GM06990 (cell line): ENCODE data around the gene MTG1.

Experiments used
- DNase-seq: peaks from one replicate; pipeline ENCODE4 v3.0.0-alpha.2; 2011; ENCODE audit not compliant: insufficient read length; ENCODE audit errors: extremely low read depth
- H3K27me3 ChIP-seq: replicated peaks from 2 replicates; pipeline ENCODE4 v1.6.0; 2011; ENCODE audit warnings: low read length; ENCODE audit not compliant: control insufficient read depth, insufficient read depth
- H3K36me3 ChIP-seq: 2 replicates; pipeline ENCODE4 v1.5.1; 2011; ENCODE audit warnings: low read length; ENCODE audit not compliant: control insufficient read depth, insufficient read depth
- H3K4me3 ChIP-seq: replicated peaks from 2 replicates; pipeline ENCODE4 v1.5.1; 2011; ENCODE audit warnings: low read depth, mild to moderate bottlenecking, control low read depth, low read length
- CTCF ChIP-seq: IDR thresholded peaks from 2 replicates; pipeline ENCODE4 v1.5.1; 2011; ENCODE audit warnings: low read length, control low read depth, mild to moderate bottlenecking, inconsistent platforms; ENCODE audit not compliant: insufficient read depth, poor library complexity, severe bottlenecking

Gene MTG1

GRCh38 chr10:133442191-133442966 is 48.4 kb downstream of the MTG1 start:
- H3K4me3 ChIP-seq: no peak overlapping the region

GRCh38 chr10:133442967-133443924 is 49.3 kb downstream of the MTG1 start:
- no peak for DNase-seq
- H3K36me3 ChIP-seq: no peaks in the 10 kb centered on the region
- TF ChIP-seq CTCF: no peak
- no peaks in the 10 kb centered on the region for H3K27me3 ChIP-seq
- H3K4me3 ChIP-seq: no peak overlapping the region

More at GRCh38 chr10:133442191-133442966, 48.4 kb downstream of the MTG1 start:
- no peaks in the 10 kb centered on the region for H3K27me3 ChIP-seq
- H3K36me3 ChIP-seq: no peaks in the 10 kb centered on the region
- no peak for DNase-seq
- no peak for TF ChIP-seq CTCF

- Histone ChIP-seq H3K27me3 (no peaks in the 10 kb centered on the region), H3K36me3 (no peaks in the 10 kb centered on the region), H3K4me3 (no peak overlapping the region)
- DNase-seq: no peak
- TF ChIP-seq CTCF: no peak
These were observed 50.6 kb downstream of the MTG1 start for GRCh38 chr10:133444342-133445267.

- DNase-seq: no peak
These were observed 51.3 kb downstream of the MTG1 start for GRCh38 chr10:133445268-133445732.

More at GRCh38 chr10:133445268-133445732, 51.3 kb downstream of the MTG1 start:
- H3K36me3 ChIP-seq: no peaks in the 10 kb centered on the region
- H3K4me3 ChIP-seq: no peak overlapping the region
- no peak for TF ChIP-seq CTCF
- no peaks in the 10 kb centered on the region for H3K27me3 ChIP-seq
